ENCODE results near the gene GNG3.

The GNG3 gene

DNA sequence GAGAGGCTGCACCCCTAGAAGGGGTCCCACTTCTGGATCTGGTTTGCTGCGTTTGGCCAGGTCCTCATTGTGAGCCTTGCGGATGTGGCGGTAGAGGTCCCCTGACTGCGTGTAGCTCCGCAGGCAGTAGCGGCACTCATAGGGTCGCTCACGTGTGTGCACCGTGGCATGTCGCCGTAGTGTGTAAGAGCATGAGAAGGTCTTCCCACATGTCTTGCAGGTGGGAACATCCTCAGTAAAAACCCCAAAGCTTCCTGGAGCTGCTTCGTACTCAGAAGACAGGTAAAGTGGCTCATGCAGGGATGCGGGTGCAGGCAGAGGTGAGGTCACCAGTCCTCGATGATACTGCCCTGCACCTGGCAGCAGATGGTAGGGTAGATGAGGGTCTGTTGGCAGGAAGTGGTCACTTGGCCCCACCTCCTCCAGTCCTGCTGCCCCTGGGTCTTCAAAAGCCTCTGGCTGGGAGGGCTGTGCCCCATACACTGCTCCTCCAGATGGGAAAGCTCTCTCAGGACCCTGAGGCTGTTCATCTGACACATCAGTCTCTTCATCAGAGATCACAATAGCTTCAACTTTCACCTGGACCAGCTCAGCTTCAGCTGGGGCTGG, 44.8 kb downstream of the GNG3 start:
- TF ChIP-seq, protein P1, sequence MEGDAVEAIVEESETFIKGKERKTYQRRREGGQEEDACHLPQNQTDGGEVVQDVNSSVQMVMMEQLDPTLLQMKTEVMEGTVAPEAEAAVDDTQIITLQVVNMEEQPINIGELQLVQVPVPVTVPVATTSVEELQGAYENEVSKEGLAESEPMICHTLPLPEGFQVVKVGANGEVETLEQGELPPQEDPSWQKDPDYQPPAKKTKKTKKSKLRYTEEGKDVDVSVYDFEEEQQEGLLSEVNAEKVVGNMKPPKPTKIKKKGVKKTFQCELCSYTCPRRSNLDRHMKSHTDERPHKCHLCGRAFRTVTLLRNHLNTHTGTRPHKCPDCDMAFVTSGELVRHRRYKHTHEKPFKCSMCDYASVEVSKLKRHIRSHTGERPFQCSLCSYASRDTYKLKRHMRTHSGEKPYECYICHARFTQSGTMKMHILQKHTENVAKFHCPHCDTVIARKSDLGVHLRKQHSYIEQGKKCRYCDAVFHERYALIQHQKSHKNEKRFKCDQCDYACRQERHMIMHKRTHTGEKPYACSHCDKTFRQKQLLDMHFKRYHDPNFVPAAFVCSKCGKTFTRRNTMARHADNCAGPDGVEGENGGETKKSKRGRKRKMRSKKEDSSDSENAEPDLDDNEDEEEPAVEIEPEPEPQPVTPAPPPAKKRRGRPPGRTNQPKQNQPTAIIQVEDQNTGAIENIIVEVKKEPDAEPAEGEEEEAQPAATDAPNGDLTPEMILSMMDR (IDR thresholded peaks at IDR 0.05; ENCODE audit: borderline replicate concordance, insufficient read depth, low read depth, low read length) = no peak
- no peak overlapping the region for H3K4me3 ChIP-seq (ENCODE audit: low read depth, low read length)

DNA sequence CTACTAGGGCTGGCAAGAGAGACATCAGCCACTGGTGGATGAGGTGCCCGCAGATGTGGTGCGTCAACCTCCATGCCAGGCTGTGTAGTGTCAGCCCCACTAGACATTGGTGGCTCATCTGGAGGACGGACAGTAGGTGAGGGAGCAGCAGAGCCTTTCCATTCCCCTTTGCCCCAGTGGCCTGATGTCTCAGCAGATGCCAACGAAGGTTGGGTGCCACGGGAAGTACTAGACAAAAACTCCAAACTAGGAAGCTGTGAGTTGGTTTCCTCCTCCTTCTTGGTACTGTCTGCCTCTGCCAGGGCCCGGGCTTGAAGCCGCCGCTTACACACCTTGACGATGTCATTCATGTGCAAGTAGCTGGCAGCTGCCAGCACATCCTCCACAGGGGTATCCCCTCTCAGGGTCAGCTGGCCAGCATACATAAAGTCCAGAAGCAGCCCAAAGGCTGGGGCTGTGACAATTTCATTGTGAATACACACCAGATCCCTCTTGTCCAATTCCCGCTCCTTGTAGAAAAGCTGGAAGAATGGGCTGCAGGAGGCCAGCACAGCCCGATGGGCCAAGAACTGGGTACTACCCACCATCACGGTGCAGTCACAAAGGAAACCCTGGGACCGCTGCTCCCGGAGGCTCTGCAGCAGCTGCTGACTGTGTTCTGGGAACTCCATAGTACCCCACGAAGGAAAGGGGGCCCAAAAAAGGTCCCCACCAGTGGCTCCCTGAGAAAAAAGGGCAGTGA, 45.7 kb downstream of the GNG3 start:
- TF ChIP-seq, protein P1 (IDR thresholded peaks at IDR 0.05; ENCODE audit: borderline replicate concordance, insufficient read depth, low read depth, low read length) = no peak
- peak overlapping the region; percentile 70 for H3K4me3 ChIP-seq (ENCODE audit: low read depth, low read length)

DNA sequence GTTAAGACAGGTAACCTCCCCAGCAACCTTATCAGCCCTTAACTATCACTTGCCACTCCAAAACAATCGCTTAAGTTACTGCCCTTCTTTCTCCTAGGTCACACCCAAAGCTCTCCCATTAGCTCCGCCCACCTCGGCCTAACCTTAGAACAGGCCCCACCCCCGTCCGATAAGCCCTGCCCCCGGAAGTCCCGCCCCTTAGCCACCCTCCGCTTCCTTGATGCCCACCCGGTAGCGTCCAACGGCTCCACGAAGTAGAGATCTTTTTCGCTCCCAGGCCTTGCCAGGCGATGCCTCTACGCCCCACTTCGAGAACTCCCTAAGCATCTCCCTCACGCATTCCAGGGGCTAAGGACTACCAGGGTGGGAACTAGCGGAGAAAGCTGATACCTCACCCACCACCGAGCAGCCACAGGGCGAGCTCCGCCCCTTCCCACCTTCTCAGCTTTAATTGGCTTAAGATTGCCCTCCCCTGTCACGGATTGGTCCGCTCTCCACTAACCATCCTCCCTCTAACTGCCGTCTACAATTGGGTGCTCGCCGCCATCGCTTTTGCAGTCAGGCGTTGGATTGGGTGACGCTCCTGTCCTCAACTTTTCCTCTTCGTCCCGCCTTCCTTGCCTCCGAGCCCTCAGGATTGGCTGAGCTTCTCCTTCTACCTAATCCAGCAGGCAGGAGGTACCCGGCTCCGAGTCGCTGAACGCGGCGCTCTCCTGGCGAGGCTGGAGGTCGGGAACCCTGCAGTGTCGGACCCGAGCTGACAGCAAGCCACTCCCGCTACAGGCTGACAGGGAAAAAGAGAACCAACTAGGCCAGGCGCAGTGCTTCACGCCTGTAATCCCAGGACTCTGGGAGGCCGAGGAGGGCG, 46.5 kb downstream of the GNG3 start, which contains the start of gene ZBTB3:
ZBTB3 (minus strand) TSS at position 425 of the 868 bp plus-strand sequence. CDS start 496 bp downstream, outside the sequence.
- peak within 1 kb of the TSS; percentile 70 for H3K4me3 ChIP-seq (ENCODE audit: low read depth, low read length)
- TF ChIP-seq, protein P1 (IDR thresholded peaks at IDR 0.05; ENCODE audit: borderline replicate concordance, insufficient read depth, low read depth, low read length) = no peak

DNA sequence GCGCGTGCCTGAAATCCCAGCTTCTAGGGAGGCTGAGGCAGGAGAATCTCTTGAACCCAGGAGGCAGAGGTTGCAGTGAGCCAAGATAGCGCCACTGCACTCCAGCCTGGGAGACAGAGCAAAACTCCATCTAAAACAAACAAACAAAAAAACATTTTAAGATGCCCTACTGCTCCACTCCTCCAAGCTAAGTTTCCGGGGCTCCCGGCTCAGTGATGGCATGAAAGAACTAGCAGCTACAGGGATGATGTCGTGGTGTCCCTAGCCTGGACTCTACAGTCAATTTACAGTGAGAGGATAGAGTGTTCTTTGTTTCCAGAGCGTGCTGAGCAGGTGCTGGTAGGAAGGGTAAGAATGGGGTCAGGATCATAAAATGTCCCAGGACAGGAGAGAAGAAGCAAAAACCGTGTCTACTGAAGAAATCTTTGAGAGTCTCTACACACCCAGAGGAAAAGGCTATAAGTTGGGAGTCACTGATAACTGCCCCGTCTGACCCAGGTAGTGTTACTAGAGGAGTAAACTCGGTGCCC, 47.7 kb downstream of the GNG3 start:
- no peak overlapping the region for H3K4me3 ChIP-seq (ENCODE audit: low read depth, low read length)

DNA sequence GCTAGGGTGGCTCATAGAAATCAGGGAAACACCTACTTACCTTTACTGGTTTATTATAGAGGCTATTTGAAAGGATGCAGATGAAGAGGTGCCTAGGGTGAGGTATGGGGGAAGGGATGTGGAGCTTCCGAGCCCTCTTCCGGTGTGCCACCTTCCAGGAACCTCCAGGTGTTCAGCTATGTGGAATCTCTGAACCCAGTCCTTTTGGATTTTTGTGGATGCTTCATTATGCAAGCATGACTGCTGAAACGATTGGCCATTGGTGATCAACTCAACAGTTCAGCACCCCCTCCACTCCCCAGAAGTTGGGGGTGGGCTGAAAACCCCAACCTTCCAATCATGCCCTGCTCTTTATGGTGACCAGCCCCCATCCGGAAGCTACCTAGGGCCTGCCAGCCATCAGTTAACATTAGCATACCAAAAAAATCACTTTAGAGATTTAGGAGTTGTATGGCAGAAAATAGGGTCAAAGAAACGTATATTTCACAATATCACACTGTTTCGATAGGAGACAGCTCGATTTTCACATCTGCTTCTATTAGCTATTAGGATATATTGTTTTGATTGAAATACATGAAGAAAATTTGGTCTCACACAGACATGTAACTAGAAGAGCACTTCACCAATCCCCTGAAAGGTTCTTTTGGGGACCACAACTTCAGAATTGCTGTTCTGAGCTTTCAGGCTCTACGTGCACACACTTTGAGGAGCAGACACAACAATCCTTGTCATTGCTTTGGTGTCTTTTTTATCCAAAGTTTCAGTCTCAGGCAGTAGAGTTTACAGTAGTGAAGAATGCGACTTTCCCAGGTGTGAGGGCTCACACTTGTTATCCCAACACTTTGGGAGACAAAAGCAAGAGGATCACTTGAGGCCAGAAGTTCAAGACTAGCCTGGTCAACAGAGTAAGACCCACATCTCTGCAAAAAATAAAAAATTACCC, 50.6 kb downstream of the GNG3 start:
- H3K4me3 ChIP-seq (ENCODE audit: low read depth, low read length) = no peak overlapping the region
- TF ChIP-seq, protein P1 (IDR thresholded peaks at IDR 0.05; ENCODE audit: borderline replicate concordance, insufficient read depth, low read depth, low read length) = no peak

More for the DNA sequence above, 47.7 kb downstream of the GNG3 start:
- TF ChIP-seq, protein P1 (IDR thresholded peaks at IDR 0.05; ENCODE audit: borderline replicate concordance, insufficient read depth, low read depth, low read length) = no peak

All from GM12875 (cell line).